Activated CD8-positive, alpha-beta memory T cell treated with anti-CD3 and anti-CD28 coated beads, Interleukin-2, amount 50 U/mL, for 24 hours (primary cell): Measurements from ENCODE around the gene TSPAN32.
"Not testable (repeated sequence)": the region's sequence is repeated elsewhere in the genome, so short reads cannot be mapped to it uniquely, and the experiment has no call there.

Experiments
- DNase-seq: peaks from one replicate; pipeline ENCODE4 v3.0.0-alpha.2; 2020; ENCODE audit errors: extremely low read depth

TSPAN32 gene

DNA sequence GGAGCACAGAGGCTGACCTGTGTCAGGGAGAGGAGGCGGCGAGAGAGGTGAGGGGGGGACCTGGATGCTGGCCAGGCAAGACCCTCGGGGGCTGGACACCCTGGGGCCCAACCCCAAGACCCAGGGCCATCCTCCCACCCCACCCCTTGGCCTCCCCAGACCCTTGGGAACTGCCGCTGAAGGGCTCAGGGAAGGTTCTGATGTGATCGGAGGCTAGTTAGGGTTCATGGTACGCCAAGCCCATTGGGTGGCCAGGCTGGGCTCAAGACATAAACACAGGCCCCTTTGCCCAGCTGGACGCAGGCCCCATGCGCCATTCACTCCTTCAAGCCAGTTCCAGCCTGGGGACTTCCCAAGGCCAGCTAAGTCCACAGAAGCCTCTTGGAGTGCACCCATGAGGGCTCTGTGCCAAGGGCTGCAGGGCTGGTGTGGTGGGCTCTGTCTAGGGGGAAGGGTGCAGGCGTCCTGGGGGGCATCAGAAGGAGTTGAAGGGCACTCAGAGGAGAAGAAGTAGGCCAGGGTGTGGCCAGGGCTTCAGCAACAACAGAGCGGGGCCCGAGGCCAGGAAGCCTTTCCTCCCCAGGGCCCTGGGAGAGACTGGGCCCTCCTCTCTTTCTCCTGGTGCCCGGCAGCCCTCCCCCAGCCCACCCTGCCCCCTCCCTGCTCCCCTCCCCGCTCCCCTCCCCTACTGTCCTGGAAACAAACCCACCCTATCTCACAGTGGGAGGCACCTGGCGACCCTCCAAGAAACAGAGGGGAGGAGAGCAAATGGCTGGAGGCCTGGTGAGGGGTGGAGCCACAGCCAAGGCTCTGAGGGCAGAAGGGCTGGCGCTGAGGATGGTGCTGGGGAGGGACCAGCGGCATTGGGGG lies 12.9 kb downstream of the TSPAN32 start:
- DNase-seq = no peak

- no peak for DNase-seq
Measured at GRCh38 chr11:2315395-2316168, 13.8 kb downstream of the TSPAN32 start.

DNA sequence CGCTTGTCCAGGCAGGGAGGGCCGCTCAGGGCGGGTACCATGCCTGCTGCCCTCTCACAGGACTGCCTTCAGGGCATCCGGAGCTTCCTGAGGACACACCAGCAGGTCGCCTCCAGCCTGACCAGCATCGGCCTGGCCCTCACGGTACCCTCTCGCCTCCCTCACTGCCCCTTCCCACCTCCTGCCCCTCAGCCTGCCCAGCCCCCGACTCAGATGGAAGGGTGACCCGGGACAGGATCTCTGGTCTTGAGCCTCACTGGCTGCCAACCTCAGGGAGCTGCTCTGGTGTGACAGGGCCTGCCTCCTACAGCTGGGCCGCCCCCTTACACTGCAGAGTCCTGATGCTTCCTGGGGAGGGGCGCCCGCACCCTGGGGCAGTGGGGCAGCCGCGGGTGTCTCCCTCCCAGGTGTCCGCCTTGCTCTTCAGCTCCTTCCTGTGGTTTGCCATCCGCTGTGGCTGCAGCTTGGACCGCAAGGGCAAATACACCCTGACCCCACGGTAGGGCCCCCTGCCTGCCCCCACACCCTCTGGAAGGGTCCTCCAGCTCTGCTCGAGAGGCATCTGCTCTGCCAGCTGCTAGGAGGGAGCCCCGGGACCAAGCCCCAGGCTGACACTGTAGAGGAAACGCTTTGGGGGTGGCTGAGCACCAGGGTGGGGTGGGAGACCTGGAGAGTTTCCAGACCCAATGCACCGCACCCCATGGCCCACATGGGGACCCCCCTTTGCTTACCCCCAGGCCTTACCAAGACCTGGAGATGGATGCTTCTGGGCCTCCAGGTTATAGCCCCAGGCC lies 14.6 kb downstream of the TSPAN32 start:
- DNase-seq = no peak

GRCh38 chr11:2316963-2317244 lies 15.1 kb downstream of the TSPAN32 start:
- DNase-seq = no peak

GRCh38 chr11:2317354-2318050 lies 15.7 kb downstream of the TSPAN32 start:
- DNase-seq = no peak

DNA sequence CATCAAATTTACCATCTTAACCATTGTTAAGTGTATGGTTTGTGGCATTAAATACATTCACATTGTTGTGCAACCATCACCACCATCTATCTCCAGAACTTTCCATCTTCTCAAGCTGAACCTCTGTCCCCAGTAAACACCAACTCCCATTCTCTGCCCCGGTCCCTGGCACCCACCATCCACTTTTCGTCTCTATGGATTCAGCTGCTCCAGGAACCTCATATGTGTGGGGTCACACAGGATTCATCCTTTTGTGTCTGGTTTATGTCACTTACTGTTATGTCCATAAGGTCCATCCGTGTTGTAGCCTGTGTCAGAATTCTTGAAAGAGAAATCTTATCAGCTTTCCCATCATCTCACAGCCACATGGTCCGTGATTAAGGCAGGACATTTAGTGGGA lies 16.3 kb downstream of the TSPAN32 start:
- no peak for DNase-seq

GRCh38 chr11:2318707-2319106 lies 16.9 kb downstream of the TSPAN32 start:
- no peak for DNase-seq

GRCh38 chr11:2319791-2320472 lies 18.1 kb downstream of the TSPAN32 start:
- no peak for DNase-seq

- no peak for DNase-seq
Measured at GRCh38 chr11:2320568-2321310, 18.9 kb downstream of the TSPAN32 start.

DNA sequence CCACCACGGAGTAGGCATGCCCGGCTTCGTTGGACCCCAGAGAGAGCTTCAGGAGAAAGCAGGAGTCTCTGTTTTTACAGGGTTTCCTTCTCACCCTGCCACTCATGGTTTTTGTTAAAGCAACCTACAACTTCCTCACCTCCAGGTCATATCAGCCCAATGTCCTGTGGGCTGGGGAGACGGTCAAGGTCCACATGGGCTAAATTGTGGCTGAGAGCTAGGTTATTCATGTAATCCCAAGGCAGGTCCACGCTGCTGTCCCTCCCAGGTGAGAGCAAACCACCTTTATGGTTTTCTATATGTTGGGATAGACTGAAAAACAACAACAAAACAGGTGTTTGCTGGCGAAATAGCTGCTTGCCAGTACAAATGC lies 19.5 kb downstream of the TSPAN32 start:
- DNase-seq = no peak

DNA sequence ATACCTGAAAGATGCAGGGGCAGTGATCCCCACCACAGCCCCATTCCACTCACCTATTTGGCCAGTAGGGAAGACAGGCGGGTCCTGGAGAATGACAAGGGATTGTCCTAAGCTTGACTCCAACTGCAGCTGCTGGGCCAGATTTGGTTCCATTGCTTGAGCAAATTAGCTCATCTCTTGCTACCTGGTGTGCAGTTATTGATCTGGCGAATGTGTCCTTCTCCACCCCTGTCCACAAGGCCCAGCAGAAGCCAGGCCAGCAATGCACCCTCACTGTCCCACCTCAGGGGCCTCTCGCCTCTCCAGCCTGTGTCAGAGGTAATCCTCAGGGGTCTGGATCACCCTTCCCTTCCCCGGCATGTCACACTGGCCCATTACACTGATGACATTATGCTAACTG lies 23.3 kb downstream of the TSPAN32 start:
- DNase-seq = no peak

- no peak for DNase-seq
Measured at GRCh38 chr11:2325719-2326118, 23.9 kb downstream of the TSPAN32 start.

GRCh38 chr11:2327032-2327431 lies 25.2 kb downstream of the TSPAN32 start:
- DNase-seq = no peak

DNA sequence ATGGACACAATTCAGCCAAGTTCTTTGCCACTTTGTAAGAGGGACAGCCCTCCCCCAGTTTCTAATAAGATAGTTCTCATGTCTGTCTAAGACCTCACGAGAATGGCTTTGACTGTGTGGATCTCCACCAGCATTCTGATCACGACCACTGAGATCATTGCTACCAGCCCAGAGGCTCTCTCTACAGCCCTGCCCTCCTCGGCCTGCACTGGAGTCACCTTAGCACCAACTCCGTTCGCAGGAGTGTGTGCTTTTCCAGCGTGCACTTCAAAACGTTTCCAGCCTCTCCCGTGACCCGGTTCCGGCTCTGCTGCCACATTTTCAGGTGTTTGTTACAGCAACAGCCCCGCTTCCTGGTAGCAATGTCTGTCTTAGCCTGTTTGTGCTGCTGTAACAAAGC lies 26.2 kb downstream of the TSPAN32 start:
- DNase-seq = no peak

GRCh38 chr11:2328656-2329354 lies 27.0 kb downstream of the TSPAN32 start:
- no peak for DNase-seq

DNA sequence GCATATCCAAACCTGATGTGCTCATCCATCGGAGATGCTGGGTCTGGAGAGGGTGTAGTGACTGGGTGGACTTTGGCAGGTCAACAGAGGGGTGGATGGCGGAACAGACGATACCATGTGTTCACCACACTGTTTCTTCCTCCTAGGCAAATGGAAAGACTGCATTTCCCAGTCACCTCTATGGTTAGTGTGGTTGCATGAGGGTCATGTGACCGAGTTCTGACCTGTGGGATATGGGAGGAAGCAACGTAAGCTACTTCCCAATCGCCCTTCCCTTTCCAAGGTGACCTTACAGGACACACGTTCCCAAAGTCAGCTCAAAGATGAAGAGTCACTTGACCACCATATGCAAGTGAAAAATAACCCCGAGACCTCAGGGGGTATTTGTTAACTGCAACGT lies 27.7 kb downstream of the TSPAN32 start:
- no peak for DNase-seq

GRCh38 chr11:2330696-2331095 lies 28.9 kb downstream of the TSPAN32 start:
- no peak for DNase-seq

- no peak for DNase-seq
Measured at GRCh38 chr11:2331404-2331803, 29.6 kb downstream of the TSPAN32 start.

DNA sequence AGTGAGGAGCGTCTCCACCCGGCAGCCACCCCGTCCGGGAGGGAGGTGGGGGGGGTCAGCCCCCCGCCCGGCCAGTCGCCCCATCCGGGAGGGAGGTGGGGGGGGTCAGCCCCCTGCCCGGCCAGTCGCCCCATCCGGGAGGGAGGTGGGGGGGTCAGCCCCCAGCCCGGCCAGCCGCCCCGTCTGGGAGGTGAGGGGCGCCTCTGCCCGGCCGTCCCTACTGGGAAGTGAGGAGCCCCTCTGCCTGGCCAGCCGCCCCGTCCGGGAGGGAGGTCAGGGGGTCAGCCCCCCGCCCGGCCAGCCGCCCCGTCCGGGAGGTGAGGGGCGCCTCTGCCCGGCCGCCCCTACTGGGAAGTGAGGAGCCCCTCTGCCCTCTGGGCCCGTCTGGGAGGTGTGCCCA lies 30.8 kb downstream of the TSPAN32 start:
- not testable (repeated sequence) for DNase-seq
